ENCODE data around the gene PSME4. TPM values are rescaled to one million over a fixed set of nuclear protein-coding genes. Genes with fewer than 3 reads are reported as not detected.
A peak's percentile ranks its signal among the peaks of the same experiment; 100 is the strongest.
"Not testable (repeated sequence)": the region's sequence is repeated elsewhere in the genome, so short reads cannot be mapped to it uniquely, and the experiment has no call there.

PSME4 gene
- total RNA-seq, 1 donor = 43.9 TPM

DNA sequence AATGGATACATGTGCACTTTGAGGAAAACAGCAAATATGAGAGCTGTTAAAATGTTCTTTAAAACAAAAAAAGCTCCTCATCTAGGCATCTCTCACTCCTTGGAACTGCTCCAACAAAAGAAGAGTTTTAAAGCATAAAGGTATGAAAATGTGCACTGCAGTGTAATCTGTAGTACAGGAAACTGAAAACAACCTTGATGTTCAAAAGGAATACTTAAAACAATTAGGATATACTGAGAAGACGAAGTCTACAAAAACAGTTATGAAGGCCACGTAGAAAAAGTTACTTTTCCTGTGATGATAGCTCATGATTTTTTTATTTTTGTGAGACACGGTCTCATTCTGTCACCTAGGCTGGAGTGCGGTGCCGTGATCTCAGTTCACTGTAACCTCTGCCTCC lies 109.0 kb downstream of the PSME4 start:
- TF ChIP-seq, protein P1, sequence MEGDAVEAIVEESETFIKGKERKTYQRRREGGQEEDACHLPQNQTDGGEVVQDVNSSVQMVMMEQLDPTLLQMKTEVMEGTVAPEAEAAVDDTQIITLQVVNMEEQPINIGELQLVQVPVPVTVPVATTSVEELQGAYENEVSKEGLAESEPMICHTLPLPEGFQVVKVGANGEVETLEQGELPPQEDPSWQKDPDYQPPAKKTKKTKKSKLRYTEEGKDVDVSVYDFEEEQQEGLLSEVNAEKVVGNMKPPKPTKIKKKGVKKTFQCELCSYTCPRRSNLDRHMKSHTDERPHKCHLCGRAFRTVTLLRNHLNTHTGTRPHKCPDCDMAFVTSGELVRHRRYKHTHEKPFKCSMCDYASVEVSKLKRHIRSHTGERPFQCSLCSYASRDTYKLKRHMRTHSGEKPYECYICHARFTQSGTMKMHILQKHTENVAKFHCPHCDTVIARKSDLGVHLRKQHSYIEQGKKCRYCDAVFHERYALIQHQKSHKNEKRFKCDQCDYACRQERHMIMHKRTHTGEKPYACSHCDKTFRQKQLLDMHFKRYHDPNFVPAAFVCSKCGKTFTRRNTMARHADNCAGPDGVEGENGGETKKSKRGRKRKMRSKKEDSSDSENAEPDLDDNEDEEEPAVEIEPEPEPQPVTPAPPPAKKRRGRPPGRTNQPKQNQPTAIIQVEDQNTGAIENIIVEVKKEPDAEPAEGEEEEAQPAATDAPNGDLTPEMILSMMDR (IDR thresholded peaks at IDR 0.05; ENCODE audit: insufficient read depth, low read length) = no peak
- no peak overlapping the region for H3K4me3 ChIP-seq (ENCODE audit: low read depth, low read length)
- DNase-seq (ENCODE audit: low read depth) = no peak

DNA sequence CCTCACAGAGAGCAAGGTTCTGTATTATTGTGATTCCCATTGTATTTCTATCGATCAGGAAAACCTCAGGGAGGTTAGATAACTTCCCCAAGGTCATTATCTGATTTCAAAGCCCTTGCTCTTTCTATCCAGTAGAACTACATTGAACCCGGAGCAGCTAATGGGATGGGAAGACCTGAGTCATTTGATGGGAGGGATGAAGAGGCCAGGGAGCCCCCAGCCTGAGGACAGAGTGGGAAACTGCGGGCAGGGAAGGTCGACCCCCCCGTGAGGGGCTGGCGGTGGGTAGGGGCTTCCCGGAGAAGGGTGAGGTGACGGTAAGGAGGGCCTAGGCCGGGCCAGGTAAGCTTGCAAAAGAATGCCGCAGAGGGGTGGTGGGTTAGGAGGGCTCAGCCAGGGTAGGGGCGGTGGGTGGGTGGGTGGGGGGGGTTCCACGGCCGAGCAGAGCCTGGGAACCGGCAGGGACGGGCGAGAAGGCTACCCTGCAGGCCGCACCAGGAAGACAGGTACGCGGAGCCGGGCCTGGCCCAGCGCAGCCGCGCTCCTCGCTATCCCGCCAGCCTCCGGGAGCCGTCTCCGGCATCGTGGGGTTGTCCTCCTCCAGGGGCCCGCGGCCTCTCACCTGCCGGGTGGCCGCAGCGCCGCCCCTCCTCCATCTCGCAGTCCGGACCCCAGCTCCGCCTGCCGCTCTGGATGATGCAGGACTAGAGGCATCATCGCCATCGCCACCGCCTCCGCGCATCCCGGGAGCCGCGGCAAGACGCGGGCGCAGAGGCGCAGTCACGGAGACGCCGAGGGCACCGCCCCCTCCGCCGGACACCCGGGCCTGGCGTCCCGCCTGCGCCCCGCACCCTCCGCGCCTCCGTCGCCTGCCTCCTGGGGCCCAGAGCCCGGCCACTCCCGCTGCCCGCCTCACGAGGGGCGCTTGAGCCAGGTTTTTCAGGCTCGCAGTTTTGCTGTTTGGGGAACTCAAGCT lies 111.3 kb downstream of the PSME4 start, which contains the start of gene GPR75:
GPR75 (minus strand) TSS at position 762 of the 976 bp plus-strand sequence. CDS start 5,211 bp downstream, outside the sequence.
- TF ChIP-seq, protein P1 (IDR thresholded peaks at IDR 0.05; ENCODE audit: insufficient read depth, low read length) = peak; percentile 7
- peak within 1 kb of the TSS; percentile 59 for H3K4me3 ChIP-seq (ENCODE audit: low read depth, low read length)
- peak; percentile 13 for DNase-seq (ENCODE audit: low read depth)

DNA sequence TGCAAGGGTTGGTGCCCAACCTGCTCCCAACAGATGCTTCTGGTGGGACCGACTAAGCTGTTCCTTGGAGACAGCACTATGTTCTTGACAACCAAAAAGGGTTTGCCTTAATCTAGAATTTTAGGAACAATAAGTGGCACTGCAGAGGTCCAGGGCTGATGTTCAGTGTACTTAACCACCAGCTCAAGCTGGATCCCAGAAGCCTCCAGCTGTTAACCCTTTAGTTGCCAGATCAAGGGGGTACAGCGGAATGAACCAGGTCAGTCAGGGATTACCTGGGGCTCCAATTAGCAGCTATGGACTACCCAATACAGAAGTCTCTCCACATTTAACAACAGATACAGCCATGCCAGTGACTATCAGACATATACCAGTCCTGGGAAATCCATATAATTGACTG lies 114.5 kb downstream of the PSME4 start:
- TF ChIP-seq, protein P1 (IDR thresholded peaks at IDR 0.05; ENCODE audit: insufficient read depth, low read length) = no peak
- DNase-seq (ENCODE audit: low read depth) = no peak
- H3K4me3 ChIP-seq (ENCODE audit: low read depth, low read length) = no peak overlapping the region

DNA sequence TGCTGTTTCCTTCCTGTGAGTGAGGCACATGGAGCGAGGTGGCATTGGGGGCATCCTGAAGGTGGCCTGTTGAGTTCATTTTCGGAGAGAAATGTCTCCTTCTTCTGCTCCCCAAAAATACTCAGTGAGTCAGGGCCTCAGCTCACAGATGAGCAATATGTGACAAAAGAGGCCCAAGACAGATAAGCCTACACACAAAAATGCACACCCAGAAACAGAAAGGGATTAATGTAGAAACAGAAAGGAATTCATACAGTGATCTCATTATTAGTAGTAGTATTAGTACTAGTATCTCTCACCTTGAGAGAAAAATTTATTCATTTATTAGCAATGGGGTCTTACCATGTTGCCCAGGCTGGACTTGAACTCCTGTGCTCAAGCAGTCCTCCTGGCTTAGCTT lies 116.1 kb downstream of the PSME4 start:
- DNase-seq (ENCODE audit: low read depth) = no peak
- H3K4me3 ChIP-seq (ENCODE audit: low read depth, low read length) = no peak overlapping the region
- TF ChIP-seq, protein P1 (IDR thresholded peaks at IDR 0.05; ENCODE audit: insufficient read depth, low read length) = no peak

DNA sequence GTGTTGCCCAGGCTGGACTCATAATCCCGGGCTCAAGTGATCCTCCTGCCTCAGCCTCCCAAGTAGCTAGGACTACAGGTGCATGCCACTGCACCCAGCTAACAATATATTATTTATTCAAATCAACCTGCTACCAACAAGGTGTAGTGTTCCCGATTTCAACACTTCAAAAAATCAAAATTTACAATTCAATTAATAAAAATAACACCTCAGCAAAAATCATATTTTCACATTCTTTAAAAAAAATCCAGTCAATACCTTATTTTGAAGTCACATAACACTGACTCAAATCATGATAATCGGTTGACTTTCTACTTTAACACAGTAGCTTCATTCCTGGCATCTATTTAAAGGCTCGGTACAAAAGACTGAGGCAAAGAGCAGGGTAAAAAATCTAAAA lies 118.3 kb downstream of the PSME4 start:
- H3K4me3 ChIP-seq (ENCODE audit: low read depth, low read length) = no peak overlapping the region
- TF ChIP-seq, protein P1 (IDR thresholded peaks at IDR 0.05; ENCODE audit: insufficient read depth, low read length) = no peak
- no peak for DNase-seq (ENCODE audit: low read depth)

DNA sequence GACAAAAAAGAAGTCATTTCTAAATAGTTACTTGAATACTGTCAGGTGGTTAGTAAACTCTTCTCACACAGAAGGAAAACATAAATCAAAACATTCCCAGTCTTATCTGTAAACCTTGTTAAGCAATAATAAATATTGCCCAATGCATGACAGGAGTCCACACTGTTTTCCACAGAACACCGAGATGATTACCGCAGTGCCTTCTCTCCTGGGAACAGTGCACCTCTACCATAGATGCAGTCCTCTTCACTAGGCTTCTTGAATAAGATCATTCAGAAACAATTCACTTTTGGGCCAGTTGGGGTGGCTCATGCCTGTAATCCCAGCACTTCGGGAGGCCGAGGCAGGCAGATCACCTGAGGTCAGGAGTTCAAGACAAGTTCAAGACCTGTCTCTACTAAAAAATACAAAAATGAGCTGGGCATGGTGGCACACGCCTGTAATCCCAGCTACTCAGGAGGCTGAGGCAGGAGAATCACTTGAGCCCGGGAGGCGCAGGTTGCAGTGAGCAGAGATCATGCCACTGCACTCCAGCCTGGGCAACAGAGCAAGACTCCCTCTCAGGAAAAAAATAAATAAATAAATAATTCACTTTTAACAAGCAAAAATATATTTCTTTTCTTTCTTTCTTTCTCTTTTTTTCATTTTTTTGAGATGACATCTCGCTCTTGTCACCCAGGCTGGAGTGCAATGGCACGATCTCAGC lies 119.6 kb downstream of the PSME4 start:
- DNase-seq (ENCODE audit: low read depth); H3K4me3 ChIP-seq (ENCODE audit: low read depth, low read length): not testable (repeated sequence)

DNA sequence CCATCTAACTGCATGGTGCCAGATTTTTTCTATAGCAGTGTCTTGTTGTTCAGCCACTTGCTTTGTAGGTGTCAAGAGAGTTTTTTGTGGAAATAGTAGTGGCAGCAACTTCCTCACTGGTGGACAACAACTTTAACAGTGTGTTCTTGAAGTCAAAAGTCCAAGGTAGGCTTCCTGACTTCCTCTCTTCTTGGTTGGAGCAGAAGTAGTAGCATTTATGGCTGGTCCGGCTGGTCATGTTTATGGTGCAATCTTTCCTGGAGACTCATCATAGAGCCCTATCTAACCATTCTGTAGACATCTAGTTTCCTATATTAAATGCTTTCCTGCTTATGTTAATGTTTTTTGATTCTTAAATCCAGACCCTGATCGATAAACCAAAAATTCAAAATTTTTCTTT lies 122.7 kb downstream of the PSME4 start:
- TF ChIP-seq, protein P1 (IDR thresholded peaks at IDR 0.05; ENCODE audit: insufficient read depth, low read length) = no peak
- H3K4me3 ChIP-seq (ENCODE audit: low read depth, low read length) = no peak overlapping the region
- DNase-seq (ENCODE audit: low read depth) = no peak

All from fibroblast of the aortic adventitia (primary cell).